K562 (cell line): ENCODE results near the gene NUP98.
A peak's percentile ranks its signal among the peaks of the same experiment; 100 is the strongest.

Experiments used
- DACH1 ChIP-seq: fragments of 450-650 bp; IDR thresholded peaks from 2 replicates; pipeline ENCODE4 v1.6.1; 2018; ENCODE audit not compliant: partially characterized antibody
- ELK1 ChIP-seq: sonication (generic); formaldehyde crosslinking; IDR thresholded peaks from 2 replicates; pipeline ENCODE4 v1.8.1; 2022; ENCODE audit warnings: missing genetic modification reagents
- HDAC6 ChIP-seq: IDR thresholded peaks from 2 replicates; pipeline ENCODE4 v1.6.1; 2012; ENCODE audit warnings: low read depth, mild to moderate bottlenecking, control low read depth, inconsistent platforms, low read length, moderate library complexity
- MIER1 ChIP-seq: fragments of 450-650 bp; IDR thresholded peaks from 2 replicates; pipeline ENCODE4 v1.6.1; 2016; ENCODE audit warnings: antibody characterized with exemption, mild to moderate bottlenecking, low read depth
- ZBTB11 ChIP-seq, 3 experiments: fragments of 200-800 bp in 1 of 3; fragments of 250-450 bp in 1 of 3; fragments of 450-650 bp in 1 of 3; sonication (Bioruptor Pico) in 1 of 3; sonication (Bioruptor generic) in 1 of 3; formaldehyde crosslinking in 1 of 3; IDR thresholded peaks; 2 replicates each; pipeline versions ENCODE4 v1.6.1 to v1.8.0; 2016 to 2022; ENCODE audit warnings: mild to moderate bottlenecking in 2 of 3, missing genetic modification characterization in 2 of 3, missing compliant biosample characterization in 1 of 3, moderate library complexity in 1 of 3
- ZNF134 ChIP-seq: fragments of 250-450 bp; sonication (Bioruptor Pico); conservative IDR thresholded peaks from 2 replicates; pipeline ENCODE4 v1.4.0; 2020
- ZNF449 ChIP-seq: fragments of 250-450 bp; sonication (Bioruptor Pico); IDR thresholded peaks from 2 replicates; pipeline ENCODE4 v1.8.0; 2022; ENCODE audit warnings: moderate library complexity, mild to moderate bottlenecking, inconsistent platforms

DNA sequence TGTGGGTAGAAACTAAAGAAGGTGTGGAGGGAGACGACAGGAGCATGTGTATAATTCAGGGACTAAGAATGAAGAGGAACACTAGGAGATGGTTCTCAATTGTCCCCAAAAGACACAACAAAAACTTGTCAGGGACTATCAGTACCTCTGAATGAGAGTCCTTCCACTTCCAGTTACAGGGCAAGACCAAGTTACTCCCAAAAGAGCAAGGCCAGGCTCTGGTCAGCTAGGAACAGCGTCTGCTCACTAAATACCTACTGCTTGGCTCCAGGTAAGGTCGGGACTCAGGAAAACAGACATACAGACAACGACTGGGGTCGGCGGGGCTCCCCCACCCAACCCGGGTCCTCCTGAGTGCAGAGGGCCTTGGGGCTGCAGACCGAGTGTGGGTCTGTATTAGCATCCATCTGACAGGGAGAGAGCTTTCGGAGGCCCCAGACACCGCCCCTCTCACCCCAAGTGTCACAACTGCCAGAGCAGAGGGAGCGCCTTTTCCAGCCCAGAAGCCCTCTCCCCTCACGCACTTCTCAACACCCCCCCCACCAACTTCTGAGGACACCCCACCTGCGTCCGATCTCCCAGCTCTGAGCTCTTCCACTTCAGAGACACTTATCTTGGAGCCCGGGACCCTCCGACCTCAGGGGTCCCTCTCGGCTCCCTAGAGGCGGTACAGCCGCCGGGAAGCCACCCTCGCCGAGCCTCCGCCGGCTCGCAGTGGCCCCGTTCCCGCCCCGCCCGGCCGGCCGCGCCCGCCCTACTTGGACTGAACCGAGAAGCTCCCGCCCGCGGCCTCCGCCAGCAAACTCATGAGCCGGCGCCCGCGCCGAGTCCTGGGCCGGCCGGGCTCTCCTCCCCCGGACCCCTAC lies 42.9 kb upstream of the NUP98 start:
- TF ChIP-seq HDAC6, result no peak
- TF ChIP-seq DACH1, result no peak
- no peak for TF ChIP-seq ELK1 (CRISPR knock-in tag)
- TF ChIP-seq ZNF449 (CRISPR knock-in tag), result no peak
- TF ChIP-seq MIER1, result no peak
- no peak for TF ChIP-seq ZNF134
- TF ChIP-seq ZBTB11 (CRISPR knock-in tag; IDR thresholded peaks at IDR 0.05), result 0 out of 6 replicates have a peak, but pooled peaks of 1 of the 3 experiments have one; percentile 13
